ENCODE results near the gene CCDC107.
"Not testable (repeated sequence)": the region's sequence is repeated elsewhere in the genome, so short reads cannot be mapped to it uniquely, and the experiment has no call there.

CCDC107 gene, protein sequence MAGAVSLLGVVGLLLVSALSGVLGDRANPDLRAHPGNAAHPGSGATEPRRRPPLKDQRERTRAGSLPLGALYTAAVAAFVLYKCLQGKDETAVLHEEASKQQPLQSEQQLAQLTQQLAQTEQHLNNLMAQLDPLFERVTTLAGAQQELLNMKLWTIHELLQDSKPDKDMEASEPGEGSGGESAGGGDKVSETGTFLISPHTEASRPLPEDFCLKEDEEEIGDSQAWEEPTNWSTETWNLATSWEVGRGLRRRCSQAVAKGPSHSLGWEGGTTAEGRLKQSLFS

DNA sequence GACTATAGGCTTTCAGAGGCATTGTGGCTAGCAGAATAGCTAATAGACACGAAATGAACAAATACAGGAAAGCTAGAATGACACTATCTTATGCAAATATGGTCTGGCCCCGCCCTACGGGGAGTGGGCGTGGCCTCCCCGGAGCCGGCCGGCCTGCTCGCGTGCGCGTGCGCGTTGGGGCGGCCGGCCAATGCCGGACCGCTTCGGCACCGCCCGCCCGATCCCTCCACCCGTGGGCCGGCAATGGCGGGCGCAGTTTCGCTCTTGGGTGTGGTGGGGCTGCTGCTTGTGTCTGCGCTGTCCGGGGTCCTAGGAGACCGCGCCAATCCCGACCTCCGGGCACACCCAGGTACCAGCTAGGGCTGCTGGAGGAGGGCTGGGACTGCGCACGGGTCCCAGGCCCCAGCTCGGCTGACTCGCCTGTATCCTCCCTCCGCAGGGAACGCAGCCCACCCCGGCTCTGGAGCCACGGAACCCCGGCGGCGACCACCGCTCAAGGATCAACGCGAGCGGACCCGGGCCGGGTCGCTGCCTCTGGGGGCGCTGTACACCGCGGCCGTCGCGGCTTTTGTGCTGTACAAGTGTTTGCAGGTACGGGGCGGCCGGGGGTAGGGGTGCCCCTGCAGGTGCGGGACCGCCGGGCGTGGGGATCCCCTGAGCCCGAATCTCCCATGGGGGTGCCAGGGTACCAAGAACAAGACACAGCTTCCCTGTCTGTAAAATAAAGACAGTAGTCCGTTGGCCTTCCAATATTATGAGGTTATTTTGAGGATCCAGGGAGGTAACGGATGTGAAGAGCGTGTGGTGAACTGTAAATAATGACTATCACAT is at the start of gene CCDC107:
CCDC107 (plus strand) TSS at position 156 of the 831 bp plus-strand sequence; CDS start at position 244, 88 bp downstream.
- H3K9ac ChIP-seq (ENCODE audit: low read length): peak within 1 kb of the TSS; percentile 95
- peak within 1 kb of the TSS; percentile 99 for H3K27ac ChIP-seq (ENCODE audit: low read depth, low read length)
- peak within 1 kb of the TSS; percentile 91 for H3K4me3 ChIP-seq (ENCODE audit: low read length)
- no peaks in the 10 kb centered on the region for H3K27me3 ChIP-seq (ENCODE audit: control insufficient read depth, insufficient read depth, low read length)
- H3K36me3 ChIP-seq (ENCODE audit: control insufficient read depth, insufficient read depth, low read length): no peaks in the 10 kb centered on the region
- H3K4me1 ChIP-seq (ENCODE audit: control insufficient read depth, insufficient read depth, low read length): peaks cover 32% of the 10 kb centered on the region

- H3K4me3 ChIP-seq (ENCODE audit: low read length): no peak overlapping the region
- no peaks in the 10 kb centered on the region for H3K27me3 ChIP-seq (ENCODE audit: control insufficient read depth, insufficient read depth, low read length)
- no peak overlapping the region for H3K9ac ChIP-seq (ENCODE audit: low read length)
- H3K36me3 ChIP-seq (ENCODE audit: control insufficient read depth, insufficient read depth, low read length): peaks cover 19% of the 10 kb centered on the region
- H3K27ac ChIP-seq (ENCODE audit: low read depth, low read length): no peak overlapping the region
- peaks cover 10% of the 10 kb centered on the region for H3K4me1 ChIP-seq (ENCODE audit: control insufficient read depth, insufficient read depth, low read length)
Observed at GRCh38 chr9:35609001-35609819, 48.9 kb upstream of the CCDC107 start.

- H3K4me3 ChIP-seq (ENCODE audit: low read length): no peak overlapping the region
- peaks cover 19% of the 10 kb centered on the region for H3K36me3 ChIP-seq (ENCODE audit: control insufficient read depth, insufficient read depth, low read length)
- H3K9ac ChIP-seq (ENCODE audit: low read length): no peak overlapping the region
- H3K27ac ChIP-seq (ENCODE audit: low read depth, low read length): no peak overlapping the region
- peaks cover 10% of the 10 kb centered on the region for H3K4me1 ChIP-seq (ENCODE audit: control insufficient read depth, insufficient read depth, low read length)
- no peaks in the 10 kb centered on the region for H3K27me3 ChIP-seq (ENCODE audit: control insufficient read depth, insufficient read depth, low read length)
Observed at GRCh38 chr9:35609820-35610163, 48.3 kb upstream of the CCDC107 start.

GRCh38 chr9:35611230-35611797 is 46.8 kb upstream of the CCDC107 start:
- Histone ChIP-seq H3K4me1 (ENCODE audit: control insufficient read depth, insufficient read depth, low read length) (peaks cover 6% of the 10 kb centered on the region), H3K27me3 (ENCODE audit: control insufficient read depth, insufficient read depth, low read length) (no peaks in the 10 kb centered on the region), H3K27ac (ENCODE audit: low read depth, low read length) (no peak overlapping the region), H3K4me3 (ENCODE audit: low read length) (no peak overlapping the region), H3K9ac (ENCODE audit: low read length) (no peak overlapping the region), H3K36me3 (ENCODE audit: control insufficient read depth, insufficient read depth, low read length) (peaks cover 19% of the 10 kb centered on the region)

DNA sequence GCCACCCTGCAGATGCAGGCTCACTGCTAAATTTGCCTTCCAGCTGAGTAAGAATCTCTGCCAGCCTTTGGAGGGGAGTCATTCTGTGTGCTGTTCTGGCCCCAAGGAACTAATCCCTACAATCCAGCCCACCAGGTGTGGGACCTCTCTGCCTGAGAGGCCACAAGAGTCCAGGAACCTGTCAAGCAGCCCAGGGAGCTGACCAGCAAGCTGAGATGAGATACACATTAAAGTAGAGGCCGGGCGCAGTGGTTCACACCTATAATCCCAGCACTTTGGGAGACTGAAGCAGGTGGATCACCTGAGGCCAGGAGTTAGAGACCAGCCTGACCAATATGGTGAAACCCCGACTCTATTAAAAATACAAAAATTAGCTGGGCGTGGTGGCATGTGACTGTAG is 46.0 kb upstream of the CCDC107 start:
- not testable (repeated sequence) for H3K9ac ChIP-seq (ENCODE audit: low read length); H3K4me3 ChIP-seq (ENCODE audit: low read length); H3K27ac ChIP-seq (ENCODE audit: low read depth, low read length); H3K4me1 ChIP-seq (ENCODE audit: control insufficient read depth, insufficient read depth, low read length); H3K27me3 ChIP-seq (ENCODE audit: control insufficient read depth, insufficient read depth, low read length)
- H3K36me3 ChIP-seq (ENCODE audit: control insufficient read depth, insufficient read depth, low read length): peaks cover 15% of the 10 kb centered on the region

DNA sequence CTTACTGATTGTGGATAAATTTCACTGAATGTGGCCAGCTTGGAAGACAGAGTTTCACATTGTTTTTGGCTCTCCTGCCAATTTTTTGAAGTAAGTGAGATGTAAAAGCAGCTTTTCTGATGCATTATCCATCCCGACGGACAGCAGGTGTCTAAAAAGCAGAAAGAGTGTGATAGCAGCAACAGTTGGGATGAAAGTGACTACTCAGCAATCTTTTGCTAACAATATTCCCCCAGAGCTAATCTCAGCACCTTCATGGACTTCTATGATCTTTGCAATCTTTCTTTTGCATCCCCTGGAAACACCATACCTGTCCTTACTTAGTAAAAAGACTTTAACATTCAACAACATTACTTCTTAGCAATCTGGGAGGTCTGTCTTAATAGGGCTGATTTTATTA is 45.2 kb upstream of the CCDC107 start:
- no peaks in the 10 kb centered on the region for H3K27me3 ChIP-seq (ENCODE audit: control insufficient read depth, insufficient read depth, low read length)
- no peak overlapping the region for H3K27ac ChIP-seq (ENCODE audit: low read depth, low read length)
- no peak overlapping the region for H3K4me3 ChIP-seq (ENCODE audit: low read length)
- H3K36me3 ChIP-seq (ENCODE audit: control insufficient read depth, insufficient read depth, low read length): peaks cover 10% of the 10 kb centered on the region
- H3K9ac ChIP-seq (ENCODE audit: low read length): no peak overlapping the region
- H3K4me1 ChIP-seq (ENCODE audit: control insufficient read depth, insufficient read depth, low read length): no peaks in the 10 kb centered on the region

DNA sequence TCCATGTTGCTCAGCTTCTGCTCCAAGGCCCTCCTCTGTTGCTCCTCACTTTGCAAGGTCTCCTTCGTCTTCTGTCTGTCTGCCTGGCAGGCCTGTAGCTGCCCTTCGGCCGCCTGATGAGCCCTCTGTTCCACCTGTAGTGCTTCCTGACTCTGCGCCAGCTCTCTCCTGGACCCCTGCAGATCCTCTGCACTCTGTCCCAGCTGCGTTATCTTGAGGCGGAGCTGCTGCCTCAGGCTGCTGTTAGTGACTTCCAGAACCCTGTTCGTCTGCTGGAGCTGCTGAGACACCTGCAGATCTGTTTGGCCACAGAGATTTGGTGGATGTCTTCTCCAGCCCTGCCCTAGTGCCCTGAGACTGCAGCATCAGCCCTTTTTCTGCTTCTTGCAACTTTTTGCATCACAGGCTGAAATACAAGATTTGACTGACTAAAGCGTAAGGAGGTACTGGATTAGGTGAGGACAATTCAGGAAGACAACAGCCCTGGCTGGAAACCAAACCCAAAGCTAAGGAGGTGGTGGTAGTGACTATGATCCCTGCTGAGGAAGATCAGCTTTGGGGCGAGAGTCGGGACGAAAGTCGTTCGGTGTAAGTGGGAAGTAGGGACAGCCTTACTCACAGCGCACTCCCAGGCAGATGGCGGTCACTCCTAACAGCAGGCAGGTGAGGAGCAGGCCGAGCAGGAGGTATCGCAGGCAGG is 42.0 kb upstream of the CCDC107 start:
- H3K4me3 ChIP-seq (ENCODE audit: low read length): no peak overlapping the region

GRCh38 chr9:35616681-35617459 is 41.2 kb upstream of the CCDC107 start:
- no peaks in the 10 kb centered on the region for H3K36me3 ChIP-seq (ENCODE audit: control insufficient read depth, insufficient read depth, low read length)
- H3K27me3 ChIP-seq (ENCODE audit: control insufficient read depth, insufficient read depth, low read length): no peaks in the 10 kb centered on the region
- peak overlapping the region; percentile 36 for H3K9ac ChIP-seq (ENCODE audit: low read length)
- no peaks in the 10 kb centered on the region for H3K4me1 ChIP-seq (ENCODE audit: control insufficient read depth, insufficient read depth, low read length)
- H3K4me3 ChIP-seq (ENCODE audit: low read length): peak overlapping the region; percentile 73
- no peak overlapping the region for H3K27ac ChIP-seq (ENCODE audit: low read depth, low read length)

More for the DNA sequence above, 42.0 kb upstream of the CCDC107 start:
- Histone ChIP-seq H3K4me1 (ENCODE audit: control insufficient read depth, insufficient read depth, low read length) (no peaks in the 10 kb centered on the region), H3K27ac (ENCODE audit: low read depth, low read length) (no peak overlapping the region), H3K9ac (ENCODE audit: low read length) (no peak overlapping the region), H3K27me3 (ENCODE audit: control insufficient read depth, insufficient read depth, low read length) (no peaks in the 10 kb centered on the region), H3K36me3 (ENCODE audit: control insufficient read depth, insufficient read depth, low read length) (no peaks in the 10 kb centered on the region)

GRCh38 chr9:35617548-35617947 is 40.5 kb upstream of the CCDC107 start:
- peak overlapping the region; percentile 73 for H3K4me3 ChIP-seq (ENCODE audit: low read length)
- H3K4me1 ChIP-seq (ENCODE audit: control insufficient read depth, insufficient read depth, low read length): no peaks in the 10 kb centered on the region
- no peak overlapping the region for H3K27ac ChIP-seq (ENCODE audit: low read depth, low read length)
- H3K36me3 ChIP-seq (ENCODE audit: control insufficient read depth, insufficient read depth, low read length): no peaks in the 10 kb centered on the region
- H3K27me3 ChIP-seq (ENCODE audit: control insufficient read depth, insufficient read depth, low read length): no peaks in the 10 kb centered on the region
- H3K9ac ChIP-seq (ENCODE audit: low read length): no peak overlapping the region

GRCh38 chr9:35618325-35618727 is 39.8 kb upstream of the CCDC107 start, which contains the start of gene CD72:
Gene CD72, minus strand, starts transcription at chr9:35618413. Its CDS starts 110 bp downstream, at chr9:35618303.
- H3K9ac ChIP-seq (ENCODE audit: low read length): peak within 1 kb of the TSS; percentile 36
- H3K4me3 ChIP-seq (ENCODE audit: low read length): peak within 1 kb of the TSS; percentile 73
- H3K27ac ChIP-seq (ENCODE audit: low read depth, low read length): no peak within 1 kb of the TSS
- no peaks in the 10 kb centered on the region for H3K4me1 ChIP-seq (ENCODE audit: control insufficient read depth, insufficient read depth, low read length)
- H3K36me3 ChIP-seq (ENCODE audit: control insufficient read depth, insufficient read depth, low read length): no peaks in the 10 kb centered on the region
- no peaks in the 10 kb centered on the region for H3K27me3 ChIP-seq (ENCODE audit: control insufficient read depth, insufficient read depth, low read length)

Data from rectal smooth muscle tissue (tissue), 1 donor.